ENCODE data around the gene SLC16A3.

SLC16A3 gene

GRCh38 chr17:82223517-82223916, 5.3 kb upstream of the SLC16A3 start:
- no peak for DNase-seq (ENCODE audit: low spot score)

GRCh38 chr17:82224666-82225065, 4.2 kb upstream of the SLC16A3 start:
- no peak for DNase-seq (ENCODE audit: low spot score)

- DNase-seq (ENCODE audit: low spot score): no peak
Measured at GRCh38 chr17:82225368-82226029, 3.3 kb upstream of the SLC16A3 start.

- no peak for DNase-seq (ENCODE audit: low spot score)
Measured at GRCh38 chr17:82226146-82226808, 2.6 kb upstream of the SLC16A3 start.

GRCh38 chr17:82226809-82227628, 1.8 kb upstream of the SLC16A3 start:
- DNase-seq (ENCODE audit: low spot score): no peak

GRCh38 chr17:82227629-82228277, 1.1 kb upstream of the SLC16A3 start:
- no peak for DNase-seq (ENCODE audit: low spot score)

- no peak for DNase-seq (ENCODE audit: low spot score)
Measured at GRCh38 chr17:82228278-82228841, 482 bp upstream of the SLC16A3 start.

- DNase-seq (ENCODE audit: low spot score): no peak
Measured at GRCh38 chr17:82229698-82230608, 1.1 kb downstream of the SLC16A3 start.

- DNase-seq (ENCODE audit: low spot score): no peak
Measured at GRCh38 chr17:82230609-82231311, 1.9 kb downstream of the SLC16A3 start.

- DNase-seq (ENCODE audit: low spot score): no peak
Measured at GRCh38 chr17:82231312-82231561, 2.4 kb downstream of the SLC16A3 start.

- no peak for DNase-seq (ENCODE audit: low spot score)
Measured at GRCh38 chr17:82231562-82232321, 2.9 kb downstream of the SLC16A3 start.

- no peak for DNase-seq (ENCODE audit: low spot score)
Measured at GRCh38 chr17:82232322-82232820, 3.5 kb downstream of the SLC16A3 start.

- no peak for DNase-seq (ENCODE audit: low spot score)
Measured at GRCh38 chr17:82232876-82233785, 4.3 kb downstream of the SLC16A3 start.

GRCh38 chr17:82234211-82235055, 5.6 kb downstream of the SLC16A3 start:
- no peak for DNase-seq (ENCODE audit: low spot score)

- DNase-seq (ENCODE audit: low spot score): no peak
Measured at GRCh38 chr17:82235056-82235774, 6.4 kb downstream of the SLC16A3 start.

- DNase-seq (ENCODE audit: low spot score): no peak
Measured at GRCh38 chr17:82235775-82236141, 6.9 kb downstream of the SLC16A3 start.
